Left lung (tissue), 10 donors: ENCODE measurements around the gene ACSL3. TPM values are rescaled to one million over a fixed set of nuclear protein-coding genes. Genes with fewer than 3 reads are reported as not detected.

Experiments
- ATAC-seq: fragments of 200-7000 bp; cut with Tn5 transposase; one replicate; pipeline ENCODE4 v1.9.1; 2020; ENCODE audit warnings: moderate library complexity
- DNase-seq, 4 donors: peaks; one replicate each; pipeline ENCODE4 v3.0.0-alpha.2; 2013 to 2020
- H3K27ac ChIP-seq, 2 donors: fragments of 200-600 bp; sonication (generic) in 1 of 2; one replicate each; pipeline versions ENCODE4 v1.5.0 to v1.8.0; 2020 to 2021
- H3K27me3 ChIP-seq, 2 donors: fragments of 200-600 bp; sonication (generic) in 1 of 2; one replicate each; pipeline versions ENCODE4 v1.5.0 to v1.8.0; 2020 to 2021
- H3K36me3 ChIP-seq, 2 donors: fragments of 200-600 bp; sonication (generic) in 1 of 2; one replicate each; pipeline versions ENCODE4 v1.5.0 to v1.8.0; 2020 to 2021
- H3K4me1 ChIP-seq, 2 donors: fragments of 200-600 bp; one replicate each; pipeline ENCODE4 v1.8.0; 2021
- H3K4me3 ChIP-seq, 2 donors: fragments of 200-600 bp; sonication (generic) in 1 of 2; one replicate each; pipeline versions ENCODE4 v1.5.0 to v1.8.0; 2020 to 2021; ENCODE audit warnings: mild to moderate bottlenecking in 1 of 2
- H3K9me3 ChIP-seq, 2 donors: fragments of 200-600 bp; sonication (generic) in 1 of 2; one replicate each; pipeline versions ENCODE4 v1.5.0 to v1.8.0; 2020 to 2021
- intact Hi-C, 2 donors: fragments of 100-400 bp; cut with DNase I; formaldehyde crosslinking; loops; one replicate each; pipeline versions ENCODE4 v1.11.2 to v1.14.2; 2022
- polyA plus RNA-seq, 6 donors: library from polyadenylated mRNA; unstranded; fragments of 120-200 nt; gene quantifications; one replicate each; pipeline ENCODE4 v1.2.1, GENCODE V29; 2013; ENCODE audit not compliant: insufficient read length in 6 of 6
- total RNA-seq, 2 donors: library from RNA; stranded (reverse); fragmentation: NEBNext Ultra II Directional; extraction: Animal tissue kit (Norgen Biotek cat#: 25700); gene quantifications; one replicate each; pipeline ENCODE4 v1.2.1, GENCODE V29; 2021
- TF ChIP-seq, protein P1 (sequence below), 2 donors: fragments of 200-600 bp; sonication (generic) in 1 of 2; IDR thresholded peaks; one replicate each; pipeline versions ENCODE4 v1.5.0 to v1.8.0; 2021; ENCODE audit warnings: antibody characterized with exemption in 2 of 2
- donor health status: DM: no; HTN: yes; CAD: no.
- donor health status: DM: no; HTN: no; CAD: no.

The ACSL3 gene
- total and polyA plus RNA-seq, 8 donors, result 55.1 to 102 (median 61.0) TPM

DNA sequence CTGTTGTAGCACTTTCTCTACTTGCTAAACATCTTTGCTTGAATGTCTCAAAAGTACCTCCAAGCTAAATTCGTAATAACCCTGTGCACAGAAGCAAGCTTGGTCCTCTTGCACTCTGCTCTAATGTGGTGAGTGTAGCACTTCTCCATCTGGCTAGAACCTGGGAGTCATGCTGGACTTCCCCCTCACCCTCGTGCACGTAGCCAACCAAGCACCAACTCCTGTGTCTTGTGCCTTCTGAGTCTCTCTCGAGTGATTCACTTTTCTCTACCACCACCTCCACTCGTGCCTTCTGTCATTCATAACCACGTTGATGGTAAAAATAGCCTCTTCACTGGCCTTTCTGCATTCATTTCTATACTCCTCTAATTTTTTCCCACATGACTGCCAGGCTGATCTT lies 99.3 kb downstream of the ACSL3 start:
- intact Hi-C loops, result no loop called here
- TF ChIP-seq, protein P1, sequence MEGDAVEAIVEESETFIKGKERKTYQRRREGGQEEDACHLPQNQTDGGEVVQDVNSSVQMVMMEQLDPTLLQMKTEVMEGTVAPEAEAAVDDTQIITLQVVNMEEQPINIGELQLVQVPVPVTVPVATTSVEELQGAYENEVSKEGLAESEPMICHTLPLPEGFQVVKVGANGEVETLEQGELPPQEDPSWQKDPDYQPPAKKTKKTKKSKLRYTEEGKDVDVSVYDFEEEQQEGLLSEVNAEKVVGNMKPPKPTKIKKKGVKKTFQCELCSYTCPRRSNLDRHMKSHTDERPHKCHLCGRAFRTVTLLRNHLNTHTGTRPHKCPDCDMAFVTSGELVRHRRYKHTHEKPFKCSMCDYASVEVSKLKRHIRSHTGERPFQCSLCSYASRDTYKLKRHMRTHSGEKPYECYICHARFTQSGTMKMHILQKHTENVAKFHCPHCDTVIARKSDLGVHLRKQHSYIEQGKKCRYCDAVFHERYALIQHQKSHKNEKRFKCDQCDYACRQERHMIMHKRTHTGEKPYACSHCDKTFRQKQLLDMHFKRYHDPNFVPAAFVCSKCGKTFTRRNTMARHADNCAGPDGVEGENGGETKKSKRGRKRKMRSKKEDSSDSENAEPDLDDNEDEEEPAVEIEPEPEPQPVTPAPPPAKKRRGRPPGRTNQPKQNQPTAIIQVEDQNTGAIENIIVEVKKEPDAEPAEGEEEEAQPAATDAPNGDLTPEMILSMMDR (IDR thresholded peaks at IDR 0.05), result no peak
- ATAC-seq, result peak; percentile 49
- H3K27ac ChIP-seq, result no peak overlapping the region
- H3K27me3 ChIP-seq, result no peaks in the 10 kb centered on the region
- no peak for DNase-seq
- H3K4me3 ChIP-seq, result no peak overlapping the region
- H3K4me1 ChIP-seq, result no peaks in the 10 kb centered on the region
- H3K36me3 ChIP-seq, result no peaks in the 10 kb centered on the region
- H3K9me3 ChIP-seq, result no peaks in the 10 kb centered on the region

DNA sequence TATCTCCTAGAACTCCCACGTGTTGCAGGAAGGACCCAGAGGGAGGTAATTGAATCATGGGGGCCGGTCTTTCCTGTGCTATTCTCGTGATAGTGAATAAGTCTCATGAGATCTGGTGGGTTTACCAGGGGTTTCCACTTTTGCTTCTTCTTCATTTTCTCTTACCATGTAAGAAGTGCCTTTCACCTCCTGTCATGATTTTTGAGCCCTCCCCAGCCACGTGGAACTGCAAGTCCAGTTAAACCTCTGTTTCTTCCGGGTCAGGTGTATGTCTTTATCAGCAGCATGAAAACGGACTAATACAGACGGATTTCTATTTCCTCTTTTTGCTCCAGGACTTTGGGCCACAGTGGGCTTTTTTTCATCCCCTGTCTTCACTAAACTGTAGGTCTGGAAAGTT lies 102.8 kb downstream of the ACSL3 start:
- H3K4me3 ChIP-seq, result no peak overlapping the region
- no peaks in the 10 kb centered on the region for H3K9me3 ChIP-seq
- intact Hi-C loops, result no loop called here
- no peaks in the 10 kb centered on the region for H3K36me3 ChIP-seq
- TF ChIP-seq, protein P1 (IDR thresholded peaks at IDR 0.05), result no peak
- ATAC-seq (no peak), DNase-seq (no peak)
- H3K4me1 ChIP-seq, result no peaks in the 10 kb centered on the region
- no peak overlapping the region for H3K27ac ChIP-seq
- H3K27me3 ChIP-seq, result no peaks in the 10 kb centered on the region

DNA sequence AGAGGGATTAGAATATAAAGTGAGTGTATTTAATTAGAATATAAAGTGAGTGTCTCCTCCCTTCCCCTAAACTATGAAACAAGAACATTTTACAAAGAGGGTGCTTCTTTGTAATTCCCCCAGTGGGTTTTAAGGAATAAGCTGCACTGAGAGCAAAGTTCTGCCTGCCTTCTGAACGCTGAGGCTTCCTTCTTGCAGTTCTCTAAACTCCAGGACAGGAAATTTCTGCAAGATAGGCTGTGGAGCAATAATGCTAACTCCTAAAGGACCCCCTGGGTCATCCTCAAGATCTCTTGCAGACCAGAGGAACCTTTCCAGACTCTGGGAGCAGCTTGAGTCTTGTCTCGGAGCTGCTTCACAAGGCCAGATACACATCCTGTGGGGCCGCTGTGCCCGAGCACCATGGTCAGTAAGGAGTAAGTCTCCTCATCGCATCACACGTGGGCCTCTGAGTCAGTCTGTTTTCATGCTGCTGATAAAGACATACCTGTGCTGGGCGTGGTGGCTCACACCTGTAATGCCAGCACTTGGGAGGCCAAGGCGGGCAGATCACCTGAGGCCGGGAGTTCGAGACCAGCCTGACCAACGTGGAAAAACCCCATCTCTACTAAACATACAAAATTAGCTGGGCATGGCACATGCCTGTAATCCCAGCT lies 103.7 kb downstream of the ACSL3 start:
- Histone ChIP-seq H3K4me1 (no peaks in the 10 kb centered on the region), H3K27me3 (no peaks in the 10 kb centered on the region), H3K36me3 (no peaks in the 10 kb centered on the region), H3K27ac (no peak overlapping the region), H3K4me3 (no peak overlapping the region), H3K9me3 (no peaks in the 10 kb centered on the region)
- ATAC-seq (no peak), DNase-seq (peak in 1 of 4 donors; percentile 59)
- TF ChIP-seq, protein P1 (IDR thresholded peaks at IDR 0.05), result no peak
- intact Hi-C loops, result no loop called here

DNA sequence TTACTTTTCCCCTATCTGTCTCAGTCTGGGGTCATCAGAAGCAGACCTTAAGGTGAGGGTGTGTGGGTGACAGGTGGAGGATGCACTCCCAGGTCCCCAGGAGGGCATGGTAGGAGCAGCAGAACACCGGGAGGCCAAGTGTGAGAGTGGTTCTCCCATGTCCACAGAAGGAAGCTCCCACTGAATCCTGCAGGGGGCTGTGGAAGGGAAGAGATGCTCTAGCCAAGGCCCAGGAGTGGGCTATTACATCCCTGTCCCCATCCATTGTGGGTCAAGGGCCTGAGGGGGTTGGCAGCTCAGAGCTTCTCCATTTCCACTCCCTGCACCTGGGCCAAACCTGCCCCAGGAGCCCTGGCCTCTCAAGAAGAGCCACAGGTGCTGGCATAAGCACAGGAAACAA lies 104.7 kb downstream of the ACSL3 start:
- H3K4me1 ChIP-seq, result no peaks in the 10 kb centered on the region
- no peaks in the 10 kb centered on the region for H3K9me3 ChIP-seq
- no peaks in the 10 kb centered on the region for H3K36me3 ChIP-seq
- ATAC-seq, result no peak
- intact Hi-C loops, result no loop called here
- H3K27me3 ChIP-seq, result no peaks in the 10 kb centered on the region
- H3K27ac ChIP-seq, result no peak overlapping the region
- TF ChIP-seq, protein P1 (IDR thresholded peaks at IDR 0.05), result no peak
- no peak for DNase-seq
- H3K4me3 ChIP-seq, result no peak overlapping the region

DNA sequence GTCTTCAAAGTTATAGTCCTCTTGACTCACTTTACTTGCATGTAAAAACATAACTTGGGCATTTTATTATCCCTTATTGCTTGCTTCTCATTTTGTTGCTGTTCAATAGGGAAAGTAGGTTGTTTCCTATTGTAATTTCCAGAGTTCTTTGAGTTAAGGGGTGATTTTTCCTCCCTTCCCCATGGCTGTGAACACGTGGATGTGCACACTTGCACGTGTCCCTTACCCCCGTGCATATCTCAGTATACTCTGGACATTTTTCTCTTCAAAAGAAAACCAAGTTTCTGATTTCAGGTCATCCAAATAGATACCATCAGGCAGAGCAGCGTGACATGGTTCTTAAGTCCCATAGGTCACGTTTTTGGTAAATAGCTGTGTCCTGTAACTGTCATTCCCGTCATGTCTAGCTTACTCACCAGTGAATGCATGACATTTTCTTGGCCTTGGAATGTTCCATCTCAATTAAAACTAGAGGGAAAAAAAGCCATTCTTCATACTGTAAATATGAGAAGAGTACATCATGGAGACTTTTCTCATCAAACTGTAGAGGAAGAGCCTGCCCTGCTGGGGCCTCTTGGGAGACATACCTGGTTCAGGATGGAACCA lies 107.8 kb downstream of the ACSL3 start:
- intact Hi-C loops, result no loop called here
- Histone ChIP-seq H3K36me3 (no peaks in the 10 kb centered on the region), H3K4me3 (no peak overlapping the region), H3K27ac (no peak overlapping the region), H3K9me3 (no peaks in the 10 kb centered on the region), H3K4me1 (no peaks in the 10 kb centered on the region), H3K27me3 (no peaks in the 10 kb centered on the region)
- ATAC-seq (no peak), DNase-seq (no peak)
- TF ChIP-seq, protein P1 (IDR thresholded peaks at IDR 0.05), result no peak
